SHP77 (cell line): ENCODE measurements around the gene CIDEA.

Source experiments
- DNase-seq, 2 experiments: peaks; one replicate each; lab custom pipeline; 2025; lab: John Stamatoyannopoulos, UW

Gene CIDEA

DNA sequence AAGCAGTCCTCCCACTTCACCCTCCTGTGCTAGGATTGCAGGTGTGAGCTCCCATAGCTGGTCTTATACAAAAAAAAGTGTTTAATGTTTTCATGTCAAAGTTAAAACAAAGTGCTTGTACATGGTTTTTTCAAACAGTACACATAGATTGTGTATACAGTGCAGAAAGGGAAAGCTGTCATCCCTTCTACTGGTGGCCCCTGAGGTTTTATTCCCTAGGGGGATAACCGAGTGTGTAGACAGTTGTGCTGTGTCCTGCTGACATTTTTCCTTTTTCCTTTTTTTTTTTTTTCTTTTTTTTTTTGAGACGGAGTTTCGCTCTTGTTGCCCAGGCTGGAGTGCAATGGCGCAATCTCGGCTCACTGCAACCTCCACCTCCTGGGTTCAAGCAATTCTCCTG lies 64.7 kb downstream of the CIDEA start:
- DNase-seq, result no peak

DNA sequence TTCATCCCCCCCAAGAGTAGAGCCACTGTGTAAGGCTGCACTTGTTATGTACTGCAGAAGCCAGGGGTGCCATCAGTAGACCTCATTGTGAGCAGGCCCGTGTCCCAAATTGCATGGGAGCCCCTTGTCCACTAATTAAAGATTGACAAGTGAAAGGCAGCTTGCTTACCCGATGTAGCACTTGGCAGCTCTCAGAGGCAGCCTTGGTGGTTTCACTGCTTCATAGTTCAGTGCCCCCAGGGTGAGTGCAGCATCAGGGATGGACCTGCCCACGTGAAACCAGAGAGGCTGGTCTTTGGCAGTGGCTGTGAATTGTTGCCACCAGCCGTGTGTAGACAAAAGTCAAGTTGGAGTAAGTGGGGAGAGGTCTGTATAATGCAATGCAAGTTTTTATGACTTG lies 67.2 kb downstream of the CIDEA start:
- no peak for DNase-seq

DNA sequence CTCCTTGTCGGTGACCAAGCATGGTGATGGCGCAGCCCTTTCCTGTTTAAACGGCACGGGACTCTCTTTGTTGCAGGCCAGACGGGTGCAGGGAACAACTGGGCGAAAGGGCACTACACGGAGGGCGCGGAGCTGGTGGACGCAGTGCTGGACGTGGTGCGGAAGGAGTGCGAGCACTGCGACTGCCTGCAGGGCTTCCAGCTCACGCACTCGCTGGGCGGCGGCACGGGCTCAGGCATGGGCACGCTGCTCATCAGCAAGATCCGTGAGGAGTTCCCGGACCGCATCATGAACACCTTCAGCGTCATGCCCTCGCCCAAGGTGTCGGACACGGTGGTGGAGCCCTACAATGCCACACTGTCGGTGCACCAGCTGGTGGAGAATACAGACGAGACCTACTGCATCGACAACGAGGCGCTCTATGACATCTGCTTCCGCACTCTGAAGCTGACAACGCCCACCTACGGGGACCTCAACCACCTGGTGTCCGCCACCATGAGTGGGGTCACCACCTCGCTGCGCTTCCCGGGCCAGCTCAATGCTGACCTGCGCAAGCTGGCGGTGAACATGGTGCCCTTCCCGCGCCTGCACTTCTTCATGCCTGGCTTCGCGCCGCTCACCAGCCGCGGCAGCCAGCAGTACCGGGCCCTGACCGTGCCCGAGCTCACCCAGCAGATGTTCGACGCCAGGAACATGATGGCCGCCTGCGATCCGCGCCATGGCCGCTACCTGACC lies 71.0 kb downstream of the CIDEA start:
- no peak for DNase-seq

DNA sequence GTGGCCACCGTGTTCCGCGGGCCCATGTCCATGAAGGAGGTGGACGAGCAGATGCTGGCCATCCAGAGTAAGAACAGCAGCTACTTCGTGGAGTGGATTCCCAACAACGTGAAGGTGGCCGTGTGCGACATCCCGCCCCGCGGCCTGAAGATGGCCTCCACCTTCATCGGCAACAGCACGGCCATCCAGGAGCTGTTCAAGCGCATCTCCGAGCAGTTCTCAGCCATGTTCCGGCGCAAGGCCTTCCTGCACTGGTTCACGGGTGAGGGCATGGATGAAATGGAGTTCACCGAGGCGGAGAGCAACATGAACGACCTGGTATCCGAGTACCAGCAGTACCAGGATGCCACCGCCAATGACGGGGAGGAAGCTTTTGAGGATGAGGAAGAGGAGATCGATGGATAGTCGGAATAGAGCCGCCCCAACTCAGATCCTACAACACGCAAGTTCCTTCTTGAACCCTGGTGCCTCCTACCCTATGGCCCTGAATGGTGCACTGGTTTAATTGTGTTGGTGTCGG lies 71.6 kb downstream of the CIDEA start:
- DNase-seq, result no peak

DNA sequence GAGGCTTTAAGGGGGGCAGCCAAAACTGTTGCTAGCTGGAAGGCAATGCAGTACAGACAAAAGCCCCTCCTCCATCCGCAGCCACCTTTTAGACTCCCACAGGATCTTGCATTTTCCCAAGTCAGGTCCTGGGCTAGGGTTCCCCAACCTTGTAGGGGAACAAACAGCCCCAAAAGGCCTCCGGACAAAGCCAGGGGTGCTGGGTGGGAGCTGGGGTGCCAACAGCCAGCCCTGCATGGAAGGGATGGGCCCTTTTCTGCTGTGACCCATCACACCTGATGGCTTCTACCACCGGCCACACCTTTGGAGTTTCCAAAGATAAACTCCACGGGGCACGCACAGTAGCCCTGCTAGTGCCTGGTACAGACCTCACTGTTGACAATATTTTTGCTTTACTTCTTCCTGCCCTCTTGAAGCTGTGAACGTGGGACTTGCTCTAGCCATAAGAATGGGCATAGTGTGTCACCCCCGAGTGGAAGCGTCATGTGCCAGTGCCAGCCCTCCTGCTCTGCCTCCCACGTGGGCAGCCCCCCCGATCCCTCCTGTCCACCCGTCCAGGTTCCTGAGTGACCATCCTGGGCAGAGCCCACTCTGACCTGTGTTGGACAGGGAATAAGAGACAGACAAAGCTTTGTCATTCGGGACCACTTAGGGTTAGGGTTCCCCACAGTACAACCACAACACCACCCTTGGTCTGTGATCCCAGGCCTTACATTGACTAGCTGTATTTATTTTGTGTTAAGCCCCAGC lies 72.7 kb downstream of the CIDEA start:
- DNase-seq, result no peak
